ENCODE results near the gene BRINP2.
A peak's percentile ranks its signal among the peaks of the same experiment; 100 is the strongest.

The BRINP2 gene

GRCh38 chr1:177171536-177172123 lies 872 bp downstream of the BRINP2 start:
- no peak overlapping the region for H3K27ac ChIP-seq
- H3K4me3 ChIP-seq (ENCODE audit: low read depth, low read length): peak overlapping the region; percentile 62
- no peaks in the 10 kb centered on the region for H3K36me3 ChIP-seq
- TF ChIP-seq CTCF (IDR thresholded peaks at IDR 0.05; ENCODE audit: low read depth, low read length): no peak
- H3K9me3 ChIP-seq (ENCODE audit: severe bottlenecking): no peaks in the 10 kb centered on the region
- no peak for DNase-seq
- peaks cover 30% of the 10 kb centered on the region for H3K27me3 ChIP-seq (ENCODE audit: insufficient read depth, low read depth, severe bottlenecking)

- TF ChIP-seq CTCF (IDR thresholded peaks at IDR 0.05; ENCODE audit: low read depth, low read length): no peak
- Histone ChIP-seq H3K9me3 (ENCODE audit: severe bottlenecking) (no peaks in the 10 kb centered on the region), H3K36me3 (no peaks in the 10 kb centered on the region), H3K27me3 (ENCODE audit: insufficient read depth, low read depth, severe bottlenecking) (peaks cover 30% of the 10 kb centered on the region), H3K27ac (no peak overlapping the region), H3K4me3 (ENCODE audit: low read depth, low read length) (no peak overlapping the region)
- no peak for DNase-seq
Observed at GRCh38 chr1:177172272-177172671, 1.5 kb downstream of the BRINP2 start.

- TF ChIP-seq CTCF (IDR thresholded peaks at IDR 0.05; ENCODE audit: low read depth, low read length): no peak
- DNase-seq: no peak
- no peaks in the 10 kb centered on the region for H3K36me3 ChIP-seq
- H3K27ac ChIP-seq: no peak overlapping the region
- no peaks in the 10 kb centered on the region for H3K9me3 ChIP-seq (ENCODE audit: severe bottlenecking)
- no peak overlapping the region for H3K4me3 ChIP-seq (ENCODE audit: low read depth, low read length)
- H3K27me3 ChIP-seq (ENCODE audit: insufficient read depth, low read depth, severe bottlenecking): peaks cover 30% of the 10 kb centered on the region
Observed at GRCh38 chr1:177172866-177173265, 2.1 kb downstream of the BRINP2 start.

DNA sequence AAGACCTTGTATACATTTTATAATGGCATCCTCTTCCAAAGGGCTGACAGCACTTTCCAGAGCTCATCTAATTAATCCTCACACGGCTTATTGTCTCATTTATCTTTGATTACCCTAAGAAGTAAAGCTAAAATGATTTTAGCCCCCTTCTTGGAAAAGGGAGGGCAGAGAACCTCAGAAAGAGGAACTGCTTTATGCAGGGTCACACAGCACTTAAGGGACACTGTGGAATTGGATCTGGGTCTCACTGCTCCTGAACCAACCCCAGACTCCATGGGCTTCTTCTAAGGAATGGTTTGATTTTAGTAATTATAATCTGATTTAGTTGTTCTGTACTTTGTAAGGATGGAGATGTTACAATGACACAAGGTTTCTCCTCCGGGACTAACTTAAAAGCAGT lies 3.2 kb downstream of the BRINP2 start:
- no peaks in the 10 kb centered on the region for H3K36me3 ChIP-seq
- DNase-seq: no peak
- no peak for TF ChIP-seq CTCF (IDR thresholded peaks at IDR 0.05; ENCODE audit: low read depth, low read length)
- H3K9me3 ChIP-seq (ENCODE audit: severe bottlenecking): no peaks in the 10 kb centered on the region
- H3K27me3 ChIP-seq (ENCODE audit: insufficient read depth, low read depth, severe bottlenecking): peaks cover 30% of the 10 kb centered on the region
- no peak overlapping the region for H3K27ac ChIP-seq
- H3K4me3 ChIP-seq (ENCODE audit: low read depth, low read length): no peak overlapping the region

- peaks cover 30% of the 10 kb centered on the region for H3K27me3 ChIP-seq (ENCODE audit: insufficient read depth, low read depth, severe bottlenecking)
- no peak for TF ChIP-seq CTCF (IDR thresholded peaks at IDR 0.05; ENCODE audit: low read depth, low read length)
- H3K36me3 ChIP-seq: no peaks in the 10 kb centered on the region
- DNase-seq: no peak
- H3K4me3 ChIP-seq (ENCODE audit: low read depth, low read length): no peak overlapping the region
- no peaks in the 10 kb centered on the region for H3K9me3 ChIP-seq (ENCODE audit: severe bottlenecking)
- no peak overlapping the region for H3K27ac ChIP-seq
Observed at GRCh38 chr1:177174921-177175634, 4.3 kb downstream of the BRINP2 start.

All from WERI-Rb-1 (cell line).